ENCODE measurements around the gene FOXL2.
A peak's percentile ranks its signal among the peaks of the same experiment; 100 is the strongest.
"Not testable (repeated sequence)": the region's sequence is repeated elsewhere in the genome, so short reads cannot be mapped to it uniquely, and the experiment has no call there.

Gene FOXL2

GRCh38 chr3:138936741-138937689 is 9.9 kb downstream of the FOXL2 start:
- in situ Hi-C loops (cut with MboI; ENCODE audit: low pct_unique_long_range_greater_than_20kb, low sequenced_read_pairs) = loop anchor here (25.0 kb wide), 1 partner anchor 475 kb away; no protein-coding TSS in a partner anchor
- DNase-seq = no peak

- in situ Hi-C loops (cut with MboI; ENCODE audit: low pct_unique_long_range_greater_than_20kb, low sequenced_read_pairs) = loop anchor here (25.0 kb wide), 1 partner anchor 474 kb away; no protein-coding TSS in a partner anchor
- DNase-seq = peak; percentile 91
Observed at GRCh38 chr3:138935863-138936740, 10.8 kb downstream of the FOXL2 start.

GRCh38 chr3:138935505-138935862 is 11.5 kb downstream of the FOXL2 start:
- in situ Hi-C loops (cut with MboI; ENCODE audit: low pct_unique_long_range_greater_than_20kb, low sequenced_read_pairs) = loop anchor here (25.0 kb wide), 1 partner anchor 473 kb away; no protein-coding TSS in a partner anchor

GRCh38 chr3:138933981-138934691 is 12.8 kb downstream of the FOXL2 start:
- in situ Hi-C loops (cut with MboI; ENCODE audit: low pct_unique_long_range_greater_than_20kb, low sequenced_read_pairs) = loop anchor here (25.0 kb wide), 1 partner anchor 472 kb away; no protein-coding TSS in a partner anchor

More at GRCh38 chr3:138935505-138935862, 11.5 kb downstream of the FOXL2 start:
- DNase-seq = no peak

GRCh38 chr3:138933068-138933668 is 13.8 kb downstream of the FOXL2 start:
- in situ Hi-C loops (cut with MboI; ENCODE audit: low pct_unique_long_range_greater_than_20kb, low sequenced_read_pairs) = loop anchor here (25.0 kb wide), 1 partner anchor 471 kb away; no protein-coding TSS in a partner anchor
- no peak for DNase-seq

More at GRCh38 chr3:138933981-138934691, 12.8 kb downstream of the FOXL2 start:
- DNase-seq = no peak

- no peak for DNase-seq
- in situ Hi-C loops (cut with MboI; ENCODE audit: low pct_unique_long_range_greater_than_20kb, low sequenced_read_pairs) = loop anchor here (25.0 kb wide), 1 partner anchor 467 kb away; no protein-coding TSS in a partner anchor
Observed at GRCh38 chr3:138928727-138929372, 18.1 kb downstream of the FOXL2 start.

- peak; percentile 91 for DNase-seq
- in situ Hi-C loops (cut with MboI; ENCODE audit: low pct_unique_long_range_greater_than_20kb, low sequenced_read_pairs) = loop anchor here (25.0 kb wide), 1 partner anchor 336 kb away; the partner anchor contains the start of gene CEP70
Observed at GRCh38 chr3:138923531-138923994, 23.4 kb downstream of the FOXL2 start.

- in situ Hi-C loops (cut with MboI; ENCODE audit: low pct_unique_long_range_greater_than_20kb, low sequenced_read_pairs) = loop anchor here (25.0 kb wide), 1 partner anchor 335 kb away; the partner anchor contains the start of gene CEP70
- not testable (repeated sequence) for DNase-seq
Observed at GRCh38 chr3:138922400-138922799, 24.5 kb downstream of the FOXL2 start.

GRCh38 chr3:138921316-138922292 is 25.3 kb downstream of the FOXL2 start:
- no peak for DNase-seq
- in situ Hi-C loops (cut with MboI; ENCODE audit: low pct_unique_long_range_greater_than_20kb, low sequenced_read_pairs) = loop anchor here (25.0 kb wide), 1 partner anchor 334 kb away; the partner anchor contains the start of gene CEP70

- peak; percentile 34 for DNase-seq
- in situ Hi-C loops (cut with MboI; ENCODE audit: low pct_unique_long_range_greater_than_20kb, low sequenced_read_pairs) = loop anchor here (10.0 to 25.0 kb wide), 2 partner anchors 215 to 332 kb away; partner anchors contain the start of gene CEP70
Observed at GRCh38 chr3:138919325-138919724, 27.6 kb downstream of the FOXL2 start.

- in situ Hi-C loops (cut with MboI; ENCODE audit: low pct_unique_long_range_greater_than_20kb, low sequenced_read_pairs) = loop anchor here (10.0 to 25.0 kb wide), 2 partner anchors 212 to 330 kb away; partner anchors contain the start of gene CEP70
- DNase-seq = no peak
Observed at GRCh38 chr3:138916824-138917223, 30.1 kb downstream of the FOXL2 start.

GRCh38 chr3:138915503-138916498 is 31.1 kb downstream of the FOXL2 start:
- in situ Hi-C loops (cut with MboI; ENCODE audit: low pct_unique_long_range_greater_than_20kb, low sequenced_read_pairs) = loop anchor here (10.0 to 25.0 kb wide), 2 partner anchors 211 to 328 kb away; partner anchors contain the start of gene CEP70
- peak; percentile 95 for DNase-seq

- no peak for DNase-seq
- in situ Hi-C loops (cut with MboI; ENCODE audit: low pct_unique_long_range_greater_than_20kb, low sequenced_read_pairs) = loop anchor here (10.0 to 25.0 kb wide), 2 partner anchors 210 to 328 kb away; partner anchors contain the start of gene CEP70
Observed at GRCh38 chr3:138914870-138915502, 32.0 kb downstream of the FOXL2 start.

GRCh38 chr3:138913766-138914165 is 33.2 kb downstream of the FOXL2 start:
- in situ Hi-C loops (cut with MboI; ENCODE audit: low pct_unique_long_range_greater_than_20kb, low sequenced_read_pairs) = loop anchor here (10.0 to 25.0 kb wide), 2 partner anchors 209 to 326 kb away; partner anchors contain the start of gene CEP70

More at GRCh38 chr3:138913766-138914165, 33.2 kb downstream of the FOXL2 start:
- no peak for DNase-seq

All from KBM-7 (cell line).